Natural killer cell (primary cell): Measurements from ENCODE around the gene IQSEC1. TPM values are rescaled to one million over a fixed set of nuclear protein-coding genes. Genes with fewer than 3 reads are reported as not detected.
"Not testable (repeated sequence)": the region's sequence is repeated elsewhere in the genome, so short reads cannot be mapped to it uniquely, and the experiment has no call there.

Experiments
- ATAC-seq, 3 donors: fragments of 150-1000 bp in 2 of 3; fragments of 200-7000 bp in 1 of 3; cut with Tn5 transposase; 1 replicate in 1 of 3; 2 replicates in 2 of 3; pipeline ENCODE4 v1.10.0; 2021; ENCODE audit warnings: mild to moderate bottlenecking in 2 of 3, moderate library complexity in 2 of 3
- DNase-seq, 2 donors: peaks; one replicate each; pipeline versions ENCODE4 v3.0.0 to v3.0.0-alpha.2; 2013 to 2021; ENCODE audit warnings: mixed read lengths in 1 of 2
- H3K27ac ChIP-seq: one replicate; pipeline ENCODE4 v1.5.1; 2013; ENCODE audit warnings: mild to moderate bottlenecking, low read length
- H3K27me3 ChIP-seq: one replicate; pipeline ENCODE4 v1.6.1; 2013; ENCODE audit warnings: low read length; ENCODE audit not compliant: control insufficient read depth, insufficient read depth
- H3K36me3 ChIP-seq: one replicate; pipeline ENCODE4 v1.6.1; 2013; ENCODE audit warnings: low read length; ENCODE audit not compliant: control insufficient read depth, insufficient read depth
- H3K4me1 ChIP-seq: one replicate; pipeline ENCODE4 v1.6.1; 2013; ENCODE audit warnings: low read length; ENCODE audit not compliant: control insufficient read depth, insufficient read depth
- H3K4me3 ChIP-seq: one replicate; pipeline ENCODE4 v1.5.1; 2013; ENCODE audit warnings: low read length
- H3K9me3 ChIP-seq: one replicate; pipeline ENCODE4 v1.6.1; 2013; ENCODE audit warnings: low read length; ENCODE audit not compliant: control insufficient read depth, insufficient read depth
- H3K27ac Mint-ChIP-seq, 2 donors: one replicate each; pipeline ENCODE4 v1.8.0; 2022; ENCODE audit warnings: mild to moderate bottlenecking in 2 of 2, mixed read lengths in 2 of 2, moderate library complexity in 1 of 2
- H3K27me3 Mint-ChIP-seq, 2 donors: one replicate each; pipeline ENCODE4 v1.8.0; 2022; ENCODE audit warnings: low read depth in 2 of 2, mixed read lengths in 2 of 2
- H3K36me3 Mint-ChIP-seq: one replicate; pipeline ENCODE4 v1.8.0; 2022; ENCODE audit warnings: mixed read lengths
- H3K4me1 Mint-ChIP-seq, 2 donors: one replicate each; pipeline ENCODE4 v1.8.0; 2022; ENCODE audit warnings: mixed read lengths in 2 of 2
- H3K4me3 Mint-ChIP-seq: one replicate; pipeline ENCODE4 v1.8.0; 2022; ENCODE audit warnings: mild to moderate bottlenecking, moderate library complexity, mixed read lengths
- H3K9me3 Mint-ChIP-seq, 2 donors: one replicate each; pipeline ENCODE4 v1.8.0; 2022; ENCODE audit warnings: mixed read lengths in 2 of 2
- WGBS: methylation state at CpG from one replicate; pipeline ENCODE4 v1.1.7; 2013; ENCODE audit warnings: missing lambda C conversion rate; ENCODE audit not compliant: insufficient coverage; 5-methylcytosine and 5-hydroxymethylcytosine counted together
- intact Hi-C: fragments of 100-400 bp; cut with micrococcal nuclease; formaldehyde crosslinking; loops from one replicate; pipeline ENCODE4 v1.14.2; 2022
- total RNA-seq, 4 donors: library from RNA; stranded (reverse); fragments of 120-200 nt in 1 of 4; gene quantifications; one replicate each; pipeline versions ENCODE4 v1.2.3 to v1.2.4, GENCODE V29; 2013 to 2022
- TF ChIP-seq, protein P1 (sequence below): fragments of 200-600 bp; IDR thresholded peaks from one replicate; pipeline ENCODE4 v1.8.0; 2022; ENCODE audit warnings: antibody characterized with exemption

IQSEC1 gene
- total RNA-seq, 3 donors from 2014 or later (not counting 1 experiment from before 2014, with no cell fraction given): 124 to 189 (median 138) TPM

- intact Hi-C loops: no loop called here
- Histone ChIP-seq H3K36me3 (no peaks in the 10 kb centered on the region), H3K27ac (no peak overlapping the region), H3K27me3 (peaks cover 5% of the 10 kb centered on the region), H3K4me3 (no peak overlapping the region), H3K4me1 (peaks cover 15% of the 10 kb centered on the region), H3K9me3 (no peaks in the 10 kb centered on the region)
- peaks cover 35 to 36% of the 10 kb centered on the region in 2 donors for H3K27me3 Mint-ChIP-seq
- TF ChIP-seq, protein P1, sequence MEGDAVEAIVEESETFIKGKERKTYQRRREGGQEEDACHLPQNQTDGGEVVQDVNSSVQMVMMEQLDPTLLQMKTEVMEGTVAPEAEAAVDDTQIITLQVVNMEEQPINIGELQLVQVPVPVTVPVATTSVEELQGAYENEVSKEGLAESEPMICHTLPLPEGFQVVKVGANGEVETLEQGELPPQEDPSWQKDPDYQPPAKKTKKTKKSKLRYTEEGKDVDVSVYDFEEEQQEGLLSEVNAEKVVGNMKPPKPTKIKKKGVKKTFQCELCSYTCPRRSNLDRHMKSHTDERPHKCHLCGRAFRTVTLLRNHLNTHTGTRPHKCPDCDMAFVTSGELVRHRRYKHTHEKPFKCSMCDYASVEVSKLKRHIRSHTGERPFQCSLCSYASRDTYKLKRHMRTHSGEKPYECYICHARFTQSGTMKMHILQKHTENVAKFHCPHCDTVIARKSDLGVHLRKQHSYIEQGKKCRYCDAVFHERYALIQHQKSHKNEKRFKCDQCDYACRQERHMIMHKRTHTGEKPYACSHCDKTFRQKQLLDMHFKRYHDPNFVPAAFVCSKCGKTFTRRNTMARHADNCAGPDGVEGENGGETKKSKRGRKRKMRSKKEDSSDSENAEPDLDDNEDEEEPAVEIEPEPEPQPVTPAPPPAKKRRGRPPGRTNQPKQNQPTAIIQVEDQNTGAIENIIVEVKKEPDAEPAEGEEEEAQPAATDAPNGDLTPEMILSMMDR: no peak
- WGBS: 79% methylated on average over 20 of the region's 20 CpGs
- H3K9me3 Mint-ChIP-seq: no peaks in the 10 kb centered on the region
- ATAC-seq (no peak), DNase-seq (no peak)
- no peaks in the 10 kb centered on the region for H3K36me3 Mint-ChIP-seq
- peaks cover 12% of the 10 kb centered on the region in 2 donors for H3K4me1 Mint-ChIP-seq
- H3K4me3 Mint-ChIP-seq: no peak overlapping the region
- H3K27ac Mint-ChIP-seq: no peak overlapping the region
These were observed 188.2 kb downstream of the IQSEC1 start for GRCh38 chr3:12884790-12885582.

GRCh38 chr3:12884186-12884680 is 189.0 kb downstream of the IQSEC1 start:
- H3K27me3 Mint-ChIP-seq: peaks cover 29 to 32% of the 10 kb centered on the region in 2 donors
- no peaks in the 10 kb centered on the region for H3K36me3 ChIP-seq
- peaks cover 15% of the 10 kb centered on the region for H3K4me1 ChIP-seq
- TF ChIP-seq, protein P1: no peak
- WGBS: 83% methylated on average over 14 of the region's 15 CpGs
- DNase-seq: no peak
- H3K9me3 ChIP-seq: no peaks in the 10 kb centered on the region
- H3K27me3 ChIP-seq: peaks cover 5% of the 10 kb centered on the region
- no peaks in the 10 kb centered on the region for H3K9me3 Mint-ChIP-seq
- peaks cover 12% of the 10 kb centered on the region in 2 donors for H3K4me1 Mint-ChIP-seq
- H3K4me3 Mint-ChIP-seq: no peak overlapping the region
- H3K36me3 Mint-ChIP-seq: no peaks in the 10 kb centered on the region
- no peak overlapping the region for H3K27ac Mint-ChIP-seq
- no peak for ATAC-seq
- H3K4me3 ChIP-seq: no peak overlapping the region
- no peak overlapping the region for H3K27ac ChIP-seq
- intact Hi-C loops: no loop called here

- Mint-ChIP-seq H3K4me1 (peaks cover 12% of the 10 kb centered on the region in 2 donors), H3K36me3 (no peaks in the 10 kb centered on the region), H3K4me3 (no peak overlapping the region), H3K27me3 (peaks cover 22 to 27% of the 10 kb centered on the region in 2 donors), H3K27ac (no peak overlapping the region), H3K9me3 (no peaks in the 10 kb centered on the region)
- intact Hi-C loops: no loop called here
- Histone ChIP-seq H3K4me1 (peaks cover 15% of the 10 kb centered on the region), H3K27me3 (peaks cover 5% of the 10 kb centered on the region), H3K9me3 (no peaks in the 10 kb centered on the region), H3K27ac (no peak overlapping the region), H3K36me3 (no peaks in the 10 kb centered on the region), H3K4me3 (no peak overlapping the region)
- DNase-seq: no peak
- ATAC-seq: no peak
- TF ChIP-seq, protein P1: no peak
- 95% methylated on average over 62 of the region's 62 CpGs for WGBS
These were observed 190.6 kb downstream of the IQSEC1 start for GRCh38 chr3:12882336-12883310.

- H3K4me1 ChIP-seq: peaks cover 15% of the 10 kb centered on the region
- H3K27ac Mint-ChIP-seq, H3K36me3 ChIP-seq, H3K9me3 ChIP-seq, H3K27ac ChIP-seq, H3K9me3 Mint-ChIP-seq, H3K27me3 ChIP-seq, H3K36me3 Mint-ChIP-seq, DNase-seq, H3K4me3 ChIP-seq, ATAC-seq, intact Hi-C loops, H3K4me3 Mint-ChIP-seq: not testable (repeated sequence)
- Mint-ChIP-seq H3K4me1 (peaks cover 12% of the 10 kb centered on the region in 2 donors), H3K27me3 (peaks cover 14 to 19% of the 10 kb centered on the region in 2 donors)
- 82% methylated on average over 12 of the region's 12 CpGs for WGBS
These were observed 191.4 kb downstream of the IQSEC1 start for GRCh38 chr3:12881858-12882257.
